HUES6 (cell line): Measurements from ENCODE around the gene HMCN1.
"Not testable (repeated sequence)": the region's sequence is repeated elsewhere in the genome, so short reads cannot be mapped to it uniquely, and the experiment has no call there.

Experiments
- H3K27ac ChIP-seq: 2 replicates; pipeline ENCODE4 v1.7.0; 2013; ENCODE audit warnings: low read depth, mild to moderate bottlenecking, low read length, inconsistent platforms
- H3K27me3 ChIP-seq: 2 replicates; pipeline ENCODE4 v1.6.1; 2013; ENCODE audit warnings: low read length; ENCODE audit not compliant: control insufficient read depth, insufficient read depth
- H3K36me3 ChIP-seq: 2 replicates; pipeline ENCODE4 v1.6.1; 2013; ENCODE audit warnings: low read length; ENCODE audit not compliant: control insufficient read depth, insufficient read depth
- H3K4me1 ChIP-seq: 2 replicates; pipeline ENCODE4 v1.6.1; 2013; ENCODE audit warnings: low read length; ENCODE audit not compliant: control insufficient read depth, insufficient read depth
- H3K4me3 ChIP-seq: 2 replicates; pipeline ENCODE4 v1.5.1; 2013; ENCODE audit warnings: low read depth, low read length
- H3K9ac ChIP-seq: one replicate; pipeline ENCODE4 v1.6.1; 2013; ENCODE audit warnings: mild to moderate bottlenecking, low read length
- H3K9me3 ChIP-seq: 2 replicates; pipeline ENCODE4 v1.6.1; 2013; ENCODE audit warnings: low read depth, low read length; ENCODE audit not compliant: control insufficient read depth, insufficient read depth

HMCN1 gene

GRCh38 chr1:185785586-185785985 lies 51.4 kb downstream of the HMCN1 start:
- Histone ChIP-seq H3K4me1 (peaks cover 7% of the 10 kb centered on the region; the same call in 1 of the 2 replicates), H3K9me3 (peaks cover 16% of the 10 kb centered on the region; the same call in 1 of the 2 replicates), H3K36me3 (no peaks in the 10 kb centered on the region), H3K27ac (no peak overlapping the region), H3K9ac (no peak overlapping the region), H3K27me3 (no peaks in the 10 kb centered on the region), H3K4me3 (no peak overlapping the region)

GRCh38 chr1:185786524-185786923 lies 52.3 kb downstream of the HMCN1 start:
- Histone ChIP-seq H3K27ac (no peak overlapping the region), H3K9ac (no peak overlapping the region), H3K9me3 (peaks cover 16% of the 10 kb centered on the region; the same call in 1 of the 2 replicates), H3K27me3 (no peaks in the 10 kb centered on the region), H3K4me1 (peaks cover 7% of the 10 kb centered on the region; the same call in 1 of the 2 replicates), H3K36me3 (no peaks in the 10 kb centered on the region), H3K4me3 (no peak overlapping the region)

GRCh38 chr1:185787238-185787637 lies 53.0 kb downstream of the HMCN1 start:
- no peak overlapping the region for H3K4me3 ChIP-seq
- H3K9ac ChIP-seq, result no peak overlapping the region
- H3K27me3 ChIP-seq, result no peaks in the 10 kb centered on the region
- no peak overlapping the region for H3K27ac ChIP-seq
- no peaks in the 10 kb centered on the region for H3K36me3 ChIP-seq
- H3K4me1 ChIP-seq, result peaks cover 7% of the 10 kb centered on the region; the same call in 1 of the 2 replicates
- peaks cover 16% of the 10 kb centered on the region; the same call in 1 of the 2 replicates for H3K9me3 ChIP-seq

GRCh38 chr1:185788386-185788785 lies 54.2 kb downstream of the HMCN1 start:
- H3K9me3 ChIP-seq, result peaks cover 12% of the 10 kb centered on the region; the same call in 1 of the 2 replicates
- no peak overlapping the region for H3K4me3 ChIP-seq
- no peak overlapping the region for H3K27ac ChIP-seq
- H3K36me3 ChIP-seq, result no peaks in the 10 kb centered on the region
- no peaks in the 10 kb centered on the region for H3K27me3 ChIP-seq
- H3K9ac ChIP-seq, result no peak overlapping the region
- peaks cover 7% of the 10 kb centered on the region; the same call in 1 of the 2 replicates for H3K4me1 ChIP-seq

- Histone ChIP-seq H3K4me3 (no peak overlapping the region), H3K27me3 (no peaks in the 10 kb centered on the region), H3K36me3 (no peaks in the 10 kb centered on the region), H3K4me1 (peaks cover 7% of the 10 kb centered on the region; the same call in 1 of the 2 replicates), H3K9ac (no peak overlapping the region), H3K27ac (no peak overlapping the region), H3K9me3 (0 out of 2 replicates have a peak, but pooled peaks cover 1% of the 10 kb centered on the region)
These were observed 55.5 kb downstream of the HMCN1 start for GRCh38 chr1:185789501-185790193.

GRCh38 chr1:185790194-185790735 lies 56.1 kb downstream of the HMCN1 start:
- Histone ChIP-seq H3K36me3 (no peaks in the 10 kb centered on the region), H3K9me3 (no peaks in the 10 kb centered on the region), H3K4me1 (peaks cover 7% of the 10 kb centered on the region; the same call in 1 of the 2 replicates), H3K27ac (no peak overlapping the region), H3K9ac (no peak overlapping the region), H3K27me3 (no peaks in the 10 kb centered on the region), H3K4me3 (no peak overlapping the region)

- no peaks in the 10 kb centered on the region for H3K27me3 ChIP-seq
- H3K9ac ChIP-seq, result no peak overlapping the region
- no peaks in the 10 kb centered on the region for H3K9me3 ChIP-seq
- no peaks in the 10 kb centered on the region for H3K36me3 ChIP-seq
- peaks cover 7% of the 10 kb centered on the region; the same call in 1 of the 2 replicates for H3K4me1 ChIP-seq
- no peak overlapping the region for H3K4me3 ChIP-seq
- no peak overlapping the region for H3K27ac ChIP-seq
These were observed 57.8 kb downstream of the HMCN1 start for GRCh38 chr1:185792040-185792439.

GRCh38 chr1:185794495-185794894 lies 60.3 kb downstream of the HMCN1 start:
- H3K9me3 ChIP-seq, H3K27me3 ChIP-seq, H3K4me3 ChIP-seq, H3K4me1 ChIP-seq, H3K36me3 ChIP-seq, H3K9ac ChIP-seq, H3K27ac ChIP-seq: not testable (repeated sequence)

GRCh38 chr1:185795181-185795580 lies 61.0 kb downstream of the HMCN1 start:
- Histone ChIP-seq H3K27ac (no peak overlapping the region), H3K36me3 (no peaks in the 10 kb centered on the region), H3K4me3 (no peak overlapping the region), H3K4me1 (peaks cover 5% of the 10 kb centered on the region; the same call in 1 of the 2 replicates), H3K9me3 (peaks cover 2% of the 10 kb centered on the region; the same call in 1 of the 2 replicates), H3K27me3 (no peaks in the 10 kb centered on the region), H3K9ac (no peak overlapping the region)

GRCh38 chr1:185798505-185798904 lies 64.3 kb downstream of the HMCN1 start:
- Histone ChIP-seq H3K9me3 (peaks cover 2% of the 10 kb centered on the region; the same call in 1 of the 2 replicates), H3K9ac (no peak overlapping the region), H3K4me1 (no peaks in the 10 kb centered on the region), H3K27ac (no peak overlapping the region), H3K4me3 (no peak overlapping the region), H3K36me3 (no peaks in the 10 kb centered on the region), H3K27me3 (no peaks in the 10 kb centered on the region)

GRCh38 chr1:185803241-185803640 lies 69.0 kb downstream of the HMCN1 start:
- Histone ChIP-seq H3K4me1 (peaks cover 6% of the 10 kb centered on the region; the same call in 1 of the 2 replicates), H3K27ac (no peak overlapping the region), H3K4me3 (no peak overlapping the region), H3K36me3 (no peaks in the 10 kb centered on the region), H3K9ac (no peak overlapping the region), H3K27me3 (no peaks in the 10 kb centered on the region), H3K9me3 (peaks cover 2% of the 10 kb centered on the region; the same call in 1 of the 2 replicates)
